ENCODE results near the gene MAP3K10. TPM values are rescaled to one million over a fixed set of nuclear protein-coding genes. Genes with fewer than 3 reads are reported as not detected.

Gene MAP3K10
- total RNA-seq, 2 donors from 2014 or later: 15.8 to 25.7 TPM

GRCh38 chr19:40243181-40243580 is 52.0 kb downstream of the MAP3K10 start:
- intact Hi-C loops (cut with DNase I): no loop called here
- no peaks in the 10 kb centered on the region for H3K9me3 ChIP-seq
- peaks cover 0 to 9% of the 10 kb centered on the region in 2 donors for H3K36me3 ChIP-seq (replicated peaks in 1 of 2; ENCODE audit: insufficient read depth in 1 of 2, low read depth in 2 of 2)
- DNase-seq (no peak), ATAC-seq (no peak)
- TF ChIP-seq POLR2A (IDR thresholded peaks at IDR 0.05): no peak
- TF ChIP-seq CTCF (IDR thresholded peaks at IDR 0.05): no peak
- H3K27me3 ChIP-seq: no peaks in the 10 kb centered on the region
- H3K4me3 ChIP-seq: no peak overlapping the region
- 79 to 93% methylated on average over 2 of the region's 2 CpGs for WGBS, 2 donors
- H3K27ac ChIP-seq: no peak overlapping the region
- no peaks in the 10 kb centered on the region for H3K4me1 ChIP-seq

GRCh38 chr19:40244579-40245317 is 53.5 kb downstream of the MAP3K10 start:
- intact Hi-C loops (cut with DNase I): no loop called here
- TF ChIP-seq POLR2A (IDR thresholded peaks at IDR 0.05) (no peak), CTCF (IDR thresholded peaks at IDR 0.05) (no peak)
- WGBS, 2 donors: 74 to 82% methylated on average over 12 of the region's 12 CpGs
- H3K27ac ChIP-seq: no peak overlapping the region
- H3K9me3 ChIP-seq: no peaks in the 10 kb centered on the region
- ATAC-seq: no peak
- H3K27me3 ChIP-seq: no peaks in the 10 kb centered on the region
- H3K4me3 ChIP-seq: no peak overlapping the region
- H3K36me3 ChIP-seq (replicated peaks in 1 of 2; ENCODE audit: insufficient read depth in 1 of 2, low read depth in 2 of 2): peaks cover 0 to 5% of the 10 kb centered on the region in 2 donors
- H3K4me1 ChIP-seq: no peaks in the 10 kb centered on the region
- DNase-seq: no peak

GRCh38 chr19:40245506-40246128 is 54.4 kb downstream of the MAP3K10 start:
- ATAC-seq (no peak), DNase-seq (no peak)
- Histone ChIP-seq H3K27ac (no peak overlapping the region), H3K36me3 (replicated peaks in 1 of 2; ENCODE audit: insufficient read depth in 1 of 2, low read depth in 2 of 2) (peaks cover 0 to 2% of the 10 kb centered on the region in 2 donors), H3K27me3 (no peaks in the 10 kb centered on the region), H3K4me1 (no peaks in the 10 kb centered on the region), H3K4me3 (no peak overlapping the region), H3K9me3 (no peaks in the 10 kb centered on the region)
- TF ChIP-seq CTCF (IDR thresholded peaks at IDR 0.05) (no peak), POLR2A (IDR thresholded peaks at IDR 0.05) (no peak)
- intact Hi-C loops (cut with DNase I): no loop called here
- WGBS, 2 donors: 89 to 95% methylated on average over 9 of the region's 9 CpGs

- Histone ChIP-seq H3K36me3 (replicated peaks in 1 of 2; ENCODE audit: insufficient read depth in 1 of 2, low read depth in 2 of 2) (peaks cover 0 to 2% of the 10 kb centered on the region in 2 donors), H3K27me3 (no peaks in the 10 kb centered on the region), H3K4me1 (peaks cover under 1% of the 10 kb centered on the region), H3K27ac (no peak overlapping the region), H3K4me3 (no peak overlapping the region), H3K9me3 (no peaks in the 10 kb centered on the region)
- WGBS, 2 donors: 90 to 95% methylated on average over 12 to 16 of the region's 16 CpGs
- DNase-seq (no peak), ATAC-seq (no peak)
- no peak for TF ChIP-seq POLR2A (IDR thresholded peaks at IDR 0.05)
- intact Hi-C loops (cut with DNase I): no loop called here
These were observed 55.3 kb downstream of the MAP3K10 start for GRCh38 chr19:40246292-40247073.

- TF ChIP-seq POLR2A (IDR thresholded peaks at IDR 0.05) (no peak), CTCF (IDR thresholded peaks at IDR 0.05) (no peak)
- peaks cover 7% of the 10 kb centered on the region for H3K4me1 ChIP-seq
- no peak overlapping the region for H3K27ac ChIP-seq
- no peaks in the 10 kb centered on the region for H3K27me3 ChIP-seq
- 70 to 75% methylated on average over 4 to 6 of the region's 6 CpGs for WGBS, 2 donors
- no peak for DNase-seq
- no peak for ATAC-seq
- H3K4me3 ChIP-seq: no peak overlapping the region
- H3K9me3 ChIP-seq: no peaks in the 10 kb centered on the region
- intact Hi-C loops (cut with DNase I): no loop called here
- peaks cover 0 to 2% of the 10 kb centered on the region in 2 donors for H3K36me3 ChIP-seq (replicated peaks in 1 of 2; ENCODE audit: insufficient read depth in 1 of 2, low read depth in 2 of 2)
These were observed 56.0 kb downstream of the MAP3K10 start for GRCh38 chr19:40247178-40247577.

All from body of pancreas (tissue), 4 donors.